HG02610 (cell line): ENCODE measurements around the gene ZNF322.
"Not testable (repeated sequence)": the region's sequence is repeated elsewhere in the genome, so short reads cannot be mapped to it uniquely, and the experiment has no call there.

Experiments
- ATAC-seq: cut with Tn5 transposase; IDR thresholded peaks from one replicate; pipeline ENCODE4 v1.9.1; 2021; ENCODE audit warnings: mild to moderate bottlenecking, moderate library complexity; ENCODE audit not compliant: unreplicated experiment

Gene ZNF322, protein sequence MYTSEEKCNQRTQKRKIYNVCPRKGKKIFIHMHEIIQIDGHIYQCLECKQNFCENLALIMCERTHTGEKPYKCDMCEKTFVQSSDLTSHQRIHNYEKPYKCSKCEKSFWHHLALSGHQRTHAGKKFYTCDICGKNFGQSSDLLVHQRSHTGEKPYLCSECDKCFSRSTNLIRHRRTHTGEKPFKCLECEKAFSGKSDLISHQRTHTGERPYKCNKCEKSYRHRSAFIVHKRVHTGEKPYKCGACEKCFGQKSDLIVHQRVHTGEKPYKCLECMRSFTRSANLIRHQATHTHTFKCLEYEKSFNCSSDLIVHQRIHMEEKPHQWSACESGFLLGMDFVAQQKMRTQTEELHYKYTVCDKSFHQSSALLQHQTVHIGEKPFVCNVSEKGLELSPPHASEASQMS

DNA sequence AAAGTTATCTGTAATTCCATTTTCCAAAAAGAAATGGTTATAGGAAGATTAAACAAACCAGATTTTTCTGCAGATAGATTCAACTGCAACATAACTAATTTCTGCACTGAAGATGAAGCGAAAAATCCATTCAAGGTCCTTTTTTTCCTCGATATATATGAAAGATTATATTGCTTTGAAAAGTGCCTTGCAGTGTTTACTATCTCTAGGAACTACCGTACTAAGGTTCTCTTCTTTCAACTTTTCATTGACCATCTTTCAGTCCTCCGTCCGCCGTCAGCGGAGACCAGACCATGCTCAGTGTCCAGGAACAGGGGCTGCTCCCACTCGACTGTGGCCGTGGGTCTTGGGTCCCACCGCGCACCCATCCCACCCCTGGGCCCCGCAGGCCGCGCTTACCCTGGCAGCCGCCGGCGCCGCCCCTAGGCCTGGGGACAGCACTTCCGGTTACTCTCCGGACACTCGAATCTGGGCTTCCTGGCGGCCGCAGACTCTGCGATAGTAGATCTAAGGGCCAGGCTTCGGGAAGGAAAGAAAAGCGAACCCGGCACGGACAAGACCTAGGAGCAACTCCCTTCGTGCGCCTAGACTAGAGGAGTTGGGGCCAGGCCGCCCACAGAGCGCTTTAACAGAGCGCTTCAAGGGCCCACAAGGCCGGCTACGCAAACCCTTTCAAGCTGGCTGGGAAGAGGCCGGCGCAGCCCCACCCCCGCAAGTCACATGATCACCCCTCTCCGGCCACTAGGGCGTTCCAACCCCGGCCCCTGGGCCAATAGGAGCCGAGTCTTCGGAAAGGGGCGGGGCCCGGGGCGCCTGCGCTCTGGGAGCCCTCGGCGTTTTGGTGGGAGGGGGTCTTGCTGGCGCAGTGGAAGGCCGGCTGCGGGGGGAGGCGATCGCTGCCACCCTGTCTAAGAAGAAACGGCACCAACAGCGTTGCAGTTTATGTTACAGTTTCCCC, at the start of gene ZNF322:
ZNF322 (minus strand) TSS at position 705 of the 958 bp plus-strand sequence. CDS start 21,193 bp downstream, outside the sequence.
- ATAC-seq = peak; percentile 99

DNA sequence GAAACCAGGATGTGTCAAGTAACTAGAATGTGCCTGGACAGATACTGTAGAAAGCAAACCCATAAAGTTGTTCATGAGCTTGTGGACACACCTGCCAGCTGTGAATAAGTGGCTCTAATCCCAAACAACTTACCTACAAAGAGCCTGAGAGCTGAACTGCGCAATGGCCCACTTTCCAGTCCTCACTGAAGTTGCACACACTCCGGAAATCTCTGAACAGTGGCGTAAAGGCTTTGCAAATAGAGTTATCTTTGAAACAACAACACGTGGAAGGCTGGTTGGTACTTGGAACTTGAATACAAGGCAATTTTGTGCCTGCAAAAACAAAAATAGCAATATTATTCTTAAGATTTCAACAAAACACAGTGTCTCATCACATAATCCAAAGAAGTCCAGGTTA, 46.2 kb upstream of the ZNF322 start:
- ATAC-seq = not testable (repeated sequence)

DNA sequence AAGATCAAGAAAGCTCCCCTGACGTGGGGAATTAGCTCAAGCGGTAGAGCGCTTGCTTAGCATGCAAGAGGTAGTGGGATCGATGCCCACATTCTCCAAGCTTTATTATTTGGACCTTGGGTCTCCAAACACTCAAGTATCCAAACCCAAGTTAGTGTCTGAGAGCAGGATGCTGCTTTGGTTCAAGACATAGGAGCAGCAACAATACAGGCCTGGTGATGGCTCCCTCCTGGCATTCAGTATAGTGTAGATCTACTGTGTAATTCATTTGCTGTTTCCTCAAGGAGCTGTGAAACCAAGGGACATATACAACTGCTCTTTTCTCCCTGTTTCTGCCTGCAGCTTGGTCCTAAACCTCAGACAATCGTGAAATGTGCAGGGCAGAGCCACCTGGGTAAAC, 45.8 kb upstream of the ZNF322 start:
- not testable (repeated sequence) for ATAC-seq

DNA sequence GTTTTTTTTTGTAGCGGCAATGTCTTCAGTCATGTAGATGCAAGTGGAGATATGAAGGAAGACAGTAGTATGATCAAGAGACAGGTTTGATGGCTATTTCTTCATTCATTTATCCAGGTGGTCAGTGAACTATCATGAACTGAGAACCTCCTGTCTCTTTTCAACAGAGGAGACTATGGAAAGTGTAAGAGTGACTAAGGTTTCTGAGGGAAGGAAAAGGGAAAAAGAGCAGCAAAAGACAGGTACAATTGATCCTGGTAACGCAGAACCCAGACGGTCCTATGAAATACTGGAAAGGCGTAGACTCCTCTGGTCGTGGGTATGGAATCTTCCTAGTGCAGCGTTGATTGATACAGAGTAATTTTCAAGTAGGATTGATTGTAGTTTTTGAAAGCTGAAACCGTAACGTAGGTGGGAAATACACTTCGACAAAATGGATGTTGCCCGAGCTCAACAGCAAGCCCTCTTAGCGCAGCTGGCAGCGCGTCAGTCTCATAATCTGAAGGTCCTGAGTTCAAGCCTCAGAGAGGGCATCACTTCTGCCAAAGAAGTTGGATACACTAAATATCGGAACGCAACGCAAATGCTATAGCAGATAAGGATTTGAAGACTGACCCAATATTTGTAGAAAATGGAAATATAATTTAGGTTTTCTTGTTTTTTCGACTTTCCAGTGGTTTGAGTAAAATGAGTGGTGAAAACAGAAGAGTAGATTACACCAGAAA, 41.6 kb upstream of the ZNF322 start:
- ATAC-seq = not testable (repeated sequence)

DNA sequence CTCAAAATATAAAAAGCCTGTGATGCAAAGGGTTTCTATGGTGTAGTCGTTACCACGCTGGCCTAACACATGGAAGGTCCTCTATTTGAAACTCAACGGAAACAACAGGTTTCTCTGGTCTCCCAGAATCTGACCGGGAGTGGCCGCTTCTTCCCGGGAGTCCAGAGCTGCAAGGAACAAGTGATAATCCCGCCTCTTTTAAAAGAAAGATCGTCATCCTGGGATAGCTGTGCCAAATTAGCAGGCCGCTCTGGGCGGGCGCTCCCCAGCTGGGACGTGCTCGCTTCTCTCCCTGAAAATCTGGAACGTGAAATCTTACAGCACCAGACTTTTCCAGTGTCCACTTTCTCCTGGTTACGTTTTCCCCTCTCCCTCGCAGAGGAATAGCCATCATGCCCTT, 38.0 kb upstream of the ZNF322 start:
- not testable (repeated sequence) for ATAC-seq

DNA sequence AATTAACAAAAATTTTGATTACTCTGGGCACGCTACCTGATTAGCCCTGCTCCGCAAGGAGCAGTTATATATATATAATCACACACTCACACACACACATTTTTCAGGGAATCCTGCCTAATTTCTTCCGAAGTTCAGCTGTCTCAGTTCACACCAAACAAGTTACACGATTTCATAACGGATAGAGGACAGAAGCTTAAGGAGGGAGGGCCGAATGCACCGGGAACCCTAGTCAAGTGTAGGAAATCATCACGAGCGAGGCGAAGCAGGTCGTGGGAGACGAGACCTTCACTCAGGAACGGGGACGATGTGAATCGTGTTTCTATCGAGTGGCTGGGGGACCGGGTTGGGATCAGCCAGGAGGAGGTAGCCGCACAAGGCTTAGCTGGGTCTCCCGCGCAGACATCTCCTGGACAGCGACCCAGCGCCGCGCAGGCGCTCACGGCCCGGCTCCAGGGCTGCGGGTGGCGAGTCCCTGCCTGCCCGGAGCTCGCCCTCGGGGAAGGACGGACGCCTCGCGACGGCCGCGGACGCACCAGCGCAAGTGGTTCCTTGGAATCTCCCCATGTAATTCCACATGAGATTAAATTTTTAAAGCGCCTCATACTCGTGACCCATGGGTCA, 29.9 kb upstream of the ZNF322 start:
- ATAC-seq = not testable (repeated sequence)

DNA sequence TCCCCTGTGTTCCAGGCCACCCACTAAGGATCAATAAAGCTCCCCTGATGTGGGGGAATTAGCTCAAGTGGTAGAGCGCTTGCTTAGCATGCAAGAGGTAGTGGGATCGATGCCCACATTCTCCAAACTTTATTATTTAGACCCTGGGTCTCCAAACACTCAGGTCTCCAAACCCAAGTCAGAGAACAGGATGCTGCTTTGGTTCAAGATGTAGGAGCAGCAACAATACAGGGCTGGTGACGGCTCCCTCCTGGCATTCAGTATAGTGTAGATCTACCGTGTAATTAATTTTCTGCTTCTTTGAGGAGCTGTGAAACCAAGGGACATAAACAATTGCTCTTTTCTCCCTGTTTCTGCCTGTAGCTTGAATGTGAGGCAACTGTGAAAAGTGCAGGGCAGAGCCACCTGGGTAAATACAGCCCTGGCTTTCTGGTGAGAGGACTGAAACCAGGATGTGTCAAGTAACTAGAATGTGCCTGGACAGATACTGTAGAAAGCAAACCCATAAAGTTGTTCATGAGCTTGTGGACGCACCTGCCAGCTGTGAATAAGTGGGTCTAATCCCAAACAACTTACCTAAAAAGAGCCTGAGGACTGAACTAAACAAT, 23.0 kb upstream of the ZNF322 start:
- not testable (repeated sequence) for ATAC-seq

DNA sequence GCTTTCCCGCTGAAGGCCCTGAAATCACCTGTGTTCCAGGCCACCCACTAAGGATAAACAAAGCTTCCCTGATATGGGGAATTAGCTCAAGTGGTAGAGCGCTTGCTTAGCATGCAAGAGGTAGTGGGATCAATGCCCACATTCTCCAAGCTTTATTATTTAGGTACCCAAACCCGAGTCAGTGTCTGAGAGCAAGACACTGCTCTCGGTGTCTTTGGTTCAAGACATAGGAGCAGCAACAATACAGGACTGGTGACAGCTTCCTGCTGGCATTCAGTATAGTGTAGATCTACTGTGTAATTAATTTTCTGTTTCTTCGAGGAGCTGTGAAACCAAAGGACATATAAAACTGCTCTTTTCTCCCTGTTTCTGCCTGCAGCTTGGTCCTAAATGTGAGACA, 13.7 kb upstream of the ZNF322 start:
- ATAC-seq = not testable (repeated sequence)

DNA sequence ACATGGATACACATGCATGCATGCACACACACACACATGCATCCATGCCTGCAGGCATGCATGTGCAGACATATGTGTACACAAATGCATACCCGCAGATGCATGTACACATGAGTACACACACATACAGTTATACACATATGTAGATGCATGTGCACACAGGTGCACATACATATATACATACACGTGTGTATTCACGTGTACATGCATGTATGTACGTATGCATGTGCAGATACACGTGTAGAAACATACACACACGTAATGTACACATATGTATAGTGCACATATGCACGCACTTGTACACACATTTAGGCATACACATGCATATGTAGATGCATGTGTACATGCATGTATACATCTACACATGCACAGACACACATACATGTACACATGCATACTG, 11.0 kb upstream of the ZNF322 start:
- ATAC-seq = not testable (repeated sequence)

DNA sequence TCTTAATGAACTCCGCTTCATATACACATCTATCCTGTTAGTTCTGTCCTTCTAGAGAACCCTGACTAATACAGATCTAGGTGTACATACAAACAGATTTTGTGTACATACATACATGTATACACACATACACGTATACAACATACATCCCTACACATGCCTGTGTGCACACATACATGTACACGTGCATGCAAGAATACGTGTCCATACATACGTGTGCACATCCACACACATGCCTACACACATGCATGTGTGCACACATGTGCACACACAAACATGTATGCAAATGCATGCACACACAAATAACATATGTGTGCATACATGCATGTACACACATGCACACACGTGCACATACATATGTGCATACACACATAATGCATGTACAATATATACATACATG, 10.5 kb upstream of the ZNF322 start:
- ATAC-seq = not testable (repeated sequence)

DNA sequence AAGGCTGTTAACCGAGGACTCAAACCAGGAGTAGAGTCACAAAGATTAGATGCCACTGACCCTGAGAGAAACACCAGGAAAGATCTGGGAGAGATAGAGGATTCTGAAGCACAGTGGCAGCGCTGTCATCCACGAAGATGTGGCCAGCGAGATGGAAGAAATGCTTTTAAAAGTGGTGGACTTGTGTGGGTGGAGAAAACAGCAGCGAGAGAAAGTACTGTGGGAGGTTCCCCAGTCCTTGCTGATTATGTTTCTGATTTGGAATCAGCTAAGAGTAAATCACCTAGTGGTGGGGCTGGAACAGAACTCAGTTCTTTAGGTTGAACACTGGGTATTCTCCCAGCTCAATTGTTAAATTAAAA, 435 bp upstream of the ZNF322 start:
- ATAC-seq = no peak

DNA sequence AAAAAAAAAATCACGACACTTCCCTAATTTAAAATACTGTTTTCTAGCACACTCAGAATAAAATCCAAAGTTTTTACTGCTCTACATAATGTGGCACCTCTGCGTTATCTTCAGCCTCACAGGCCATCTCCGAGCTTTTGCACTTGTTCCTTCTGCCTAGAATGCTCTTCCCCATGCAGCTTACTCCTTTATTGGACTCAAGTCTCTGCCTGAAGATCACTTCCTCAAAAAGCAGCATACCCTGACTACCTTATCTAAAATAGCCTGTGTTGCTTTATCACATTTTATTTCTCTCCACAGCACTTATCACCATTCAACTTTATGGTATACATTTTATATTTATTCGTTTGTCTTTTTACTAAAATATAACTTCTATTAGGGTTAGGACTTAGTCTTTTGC, 2.3 kb downstream of the ZNF322 start:
- ATAC-seq = no peak

DNA sequence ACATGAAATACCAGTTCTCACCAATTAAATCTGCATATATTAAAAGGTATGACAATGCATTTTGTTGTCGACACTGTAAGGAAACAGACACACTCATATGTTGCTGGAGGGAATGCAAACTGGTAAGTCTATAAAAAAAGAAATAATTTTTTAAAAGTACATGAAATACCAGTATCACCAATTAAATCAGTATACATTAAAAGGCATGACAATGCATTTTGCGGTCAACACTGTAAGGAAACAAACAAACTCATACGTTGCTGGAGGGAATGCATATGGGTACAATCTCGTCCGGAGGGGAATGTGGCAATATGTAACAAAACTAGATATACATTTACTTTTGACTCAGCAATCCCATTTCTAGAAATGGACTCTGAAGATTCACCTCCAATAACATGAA, 6.5 kb downstream of the ZNF322 start:
- no peak for ATAC-seq

DNA sequence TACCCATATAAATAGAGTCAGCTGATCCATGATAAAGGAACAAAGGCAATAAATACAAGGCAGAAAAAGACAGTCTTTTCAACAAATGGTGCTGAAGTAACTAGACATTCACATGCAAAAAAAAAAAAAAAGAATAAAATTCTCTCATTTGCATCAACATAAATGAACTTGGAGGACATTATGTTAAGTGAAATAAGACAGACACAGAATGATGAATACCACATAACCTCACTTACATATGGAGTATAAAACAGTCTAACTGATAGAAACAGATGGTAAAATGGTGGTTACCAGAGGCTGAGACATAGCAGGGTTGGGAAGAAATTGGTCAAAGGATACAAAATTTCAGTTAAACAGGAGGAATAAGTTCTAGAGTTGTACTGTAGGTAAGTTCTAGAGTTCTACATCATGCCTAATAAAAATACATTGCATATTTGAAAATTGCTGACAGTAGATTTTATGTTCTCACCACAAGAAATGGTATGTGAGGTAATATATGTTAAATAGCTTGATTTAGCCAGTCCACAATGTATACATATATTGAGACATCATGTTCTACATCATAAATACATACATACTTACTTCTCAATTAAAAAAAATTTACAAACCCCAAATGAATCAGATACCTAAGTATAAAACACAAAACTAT, 8.3 kb downstream of the ZNF322 start:
- ATAC-seq = no peak

DNA sequence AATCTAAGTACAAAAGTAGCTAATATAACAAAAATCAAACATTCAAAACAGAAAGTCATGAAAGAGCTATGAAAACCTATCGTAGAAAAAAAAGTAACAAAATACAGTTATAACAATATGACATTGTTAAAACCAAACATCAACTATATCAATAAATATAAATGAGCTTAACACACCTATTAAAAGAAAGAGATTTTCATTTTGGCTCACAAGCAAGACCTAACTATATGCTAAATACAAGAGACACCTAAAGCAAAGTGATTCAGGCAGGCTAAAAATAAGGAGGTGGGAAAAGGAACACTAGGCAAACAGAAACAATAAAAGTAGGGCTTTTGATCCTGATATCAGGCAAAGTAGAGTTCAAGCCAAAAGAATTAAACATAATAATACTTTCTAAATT, 13.5 kb downstream of the ZNF322 start:
- no peak for ATAC-seq

DNA sequence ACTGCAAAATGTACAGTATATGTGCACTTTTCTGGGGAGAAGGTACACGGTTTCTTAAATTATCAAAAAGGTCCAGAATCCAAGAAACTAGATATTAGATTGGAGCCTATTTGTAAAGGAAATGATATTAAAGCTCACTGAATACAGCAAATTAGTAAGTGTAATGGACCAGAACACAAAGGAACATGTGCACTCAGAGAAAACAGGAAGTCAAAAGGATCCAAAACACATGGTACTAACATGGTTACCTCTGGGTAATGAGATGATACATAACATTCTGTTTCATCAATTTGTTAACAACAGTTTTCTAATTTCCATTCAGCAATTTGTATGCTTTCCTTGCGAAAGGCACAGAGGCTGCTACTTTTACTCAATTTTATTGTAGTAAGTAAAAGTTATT, 18.7 kb downstream of the ZNF322 start:
- ATAC-seq = no peak

DNA sequence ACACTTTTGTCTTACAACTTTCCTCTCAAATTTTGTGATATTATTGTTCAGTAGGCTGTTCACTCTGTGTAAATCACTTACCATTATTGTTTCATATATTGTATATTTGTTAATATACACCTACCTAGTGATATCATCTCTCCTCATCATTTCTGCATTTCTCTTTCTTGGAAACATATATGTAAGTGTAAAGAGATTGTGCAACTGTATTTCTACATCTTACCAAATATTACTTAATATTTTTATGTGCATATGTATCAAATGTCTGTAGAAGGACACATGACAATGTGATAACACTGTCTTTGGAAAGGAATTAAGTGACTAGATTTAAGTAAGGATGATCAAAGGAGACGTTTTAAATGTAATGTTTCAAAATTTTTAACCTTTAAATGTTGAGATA, 30.2 kb downstream of the ZNF322 start:
- ATAC-seq = no peak

DNA sequence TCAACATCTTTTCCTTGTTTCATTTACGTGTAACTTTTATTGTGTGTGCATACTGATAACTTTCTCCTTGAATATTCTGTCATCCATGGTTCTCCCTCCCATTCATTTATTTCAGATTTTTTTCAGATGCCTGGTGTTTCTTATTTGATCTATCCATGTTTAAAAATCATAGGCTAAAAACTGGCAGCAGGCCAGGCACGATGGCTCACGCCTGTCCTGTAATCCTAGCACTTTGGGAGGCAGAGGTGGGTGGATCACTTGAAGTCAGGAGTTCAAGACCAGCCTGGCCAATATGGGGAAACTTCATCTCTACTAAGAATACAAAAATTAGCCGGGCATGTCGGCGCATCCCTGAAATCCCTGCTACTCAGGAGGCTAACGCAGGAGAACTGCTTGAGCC, 31.7 kb downstream of the ZNF322 start:
- ATAC-seq = no peak

DNA sequence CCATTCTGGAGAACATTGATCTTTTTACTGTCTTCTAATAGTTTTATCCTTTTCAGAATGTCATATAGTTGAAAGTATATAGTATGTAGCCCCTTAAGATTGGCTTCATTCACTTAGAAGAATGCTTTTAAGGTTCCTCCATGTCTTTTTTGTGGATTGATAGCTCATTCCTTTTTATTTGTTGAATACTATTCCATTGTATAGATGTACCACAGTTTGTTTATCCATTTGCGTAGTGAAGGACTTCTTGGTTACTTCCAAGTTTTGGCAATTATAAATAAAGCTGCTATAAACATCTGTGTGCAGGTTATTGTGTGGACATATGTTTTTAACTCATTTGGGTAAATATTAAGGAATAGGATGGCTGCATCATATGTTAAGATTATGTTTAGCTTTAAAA, 35.0 kb downstream of the ZNF322 start:
- no peak for ATAC-seq

DNA sequence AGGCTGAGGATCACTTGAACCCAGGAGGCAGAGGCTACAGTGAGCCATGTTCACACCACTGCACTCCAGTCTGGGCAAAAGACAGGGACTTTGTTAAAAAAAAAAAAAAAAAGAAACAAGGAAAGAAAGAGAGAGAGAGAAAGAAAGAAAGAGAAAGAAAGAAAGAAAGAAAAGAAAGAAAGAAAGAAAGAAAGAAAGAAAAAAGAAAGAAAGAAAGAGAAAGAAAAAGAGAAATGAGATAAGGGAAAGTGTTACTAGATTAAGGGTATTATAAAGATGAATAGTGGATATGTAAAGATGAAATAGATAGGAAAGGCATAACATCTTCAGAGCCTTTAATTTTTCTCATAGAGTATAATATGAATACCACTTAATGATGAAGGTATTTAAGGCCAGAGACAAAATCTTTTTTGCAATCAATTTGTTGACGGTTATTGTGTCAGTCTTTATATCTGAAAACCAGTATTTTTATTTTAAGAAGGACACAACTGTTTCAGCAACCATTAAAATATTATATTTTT, 36.1 kb downstream of the ZNF322 start:
- ATAC-seq = no peak
